ENCODE results near the gene BCAP29.

DNA sequence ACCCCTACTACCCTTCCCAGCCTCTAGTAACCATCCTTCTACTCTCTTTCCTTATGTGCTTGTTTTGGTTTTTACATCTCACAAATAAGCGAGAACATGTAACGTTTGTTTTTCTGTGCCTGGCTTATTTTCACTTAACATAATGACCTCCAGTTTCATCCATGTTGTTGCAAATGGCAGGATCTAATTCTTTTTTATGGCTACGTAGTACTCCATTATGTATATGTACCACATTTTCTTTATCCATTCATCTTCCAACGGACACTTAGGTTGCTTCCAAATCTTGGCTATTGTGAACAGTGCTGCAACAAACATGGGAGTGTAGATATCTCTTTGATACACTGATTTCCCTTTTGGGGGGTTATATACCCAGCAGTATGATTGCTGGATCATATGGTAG lies 47.0 kb downstream of the BCAP29 start:
- TF ChIP-seq CTCF (IDR thresholded peaks at IDR 0.05; ENCODE audit: insufficient read depth, low read length, poor library complexity, severe bottlenecking) (no peak), EZH2phosphoT487 (conservative IDR thresholded peaks at IDR 0.05; ENCODE audit: low read length) (no peak)

Data from SU-DHL-6 (cell line).